GM18498 (cell line): ENCODE data around the gene RABGAP1L.
"Not testable (repeated sequence)": the region's sequence is repeated elsewhere in the genome, so short reads cannot be mapped to it uniquely, and the experiment has no call there.

Experiments
- ATAC-seq: cut with Tn5 transposase; IDR thresholded peaks from one replicate; pipeline ENCODE4 v1.9.1; 2021; ENCODE audit warnings: mild to moderate bottlenecking, moderate library complexity; ENCODE audit not compliant: unreplicated experiment

Gene RABGAP1L

DNA sequence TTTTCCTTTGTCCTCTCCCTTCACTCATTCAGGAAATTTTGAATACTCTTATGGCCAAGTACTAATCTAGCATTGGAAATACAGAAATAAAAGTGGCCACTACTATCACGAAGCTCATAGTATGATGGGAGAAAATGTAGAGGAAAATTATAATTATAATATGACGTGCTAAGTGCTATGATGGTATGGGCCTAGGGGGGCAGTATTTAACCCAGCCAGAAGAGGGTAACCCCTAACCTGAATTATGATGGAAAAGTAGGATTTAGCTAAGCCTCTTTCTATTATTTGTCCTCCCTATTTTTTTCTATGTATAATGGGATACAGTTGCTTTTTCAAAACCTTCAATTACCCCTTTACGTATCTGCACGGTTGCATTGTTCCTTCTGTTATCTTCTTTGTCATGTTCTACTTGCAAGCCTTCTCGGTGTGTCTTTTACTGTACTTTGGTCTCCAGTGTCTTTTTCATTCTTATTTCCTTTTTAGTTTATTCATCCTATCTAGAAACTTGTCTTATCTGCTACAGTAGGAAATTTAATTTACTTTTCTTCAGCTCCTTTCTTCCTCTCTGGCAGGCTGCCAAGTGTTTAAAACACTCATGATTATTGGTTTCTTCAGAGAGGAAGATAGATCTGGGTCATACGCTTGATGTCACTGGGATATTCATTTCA is 199.6 kb downstream of the RABGAP1L start:
- ATAC-seq, result no peak

DNA sequence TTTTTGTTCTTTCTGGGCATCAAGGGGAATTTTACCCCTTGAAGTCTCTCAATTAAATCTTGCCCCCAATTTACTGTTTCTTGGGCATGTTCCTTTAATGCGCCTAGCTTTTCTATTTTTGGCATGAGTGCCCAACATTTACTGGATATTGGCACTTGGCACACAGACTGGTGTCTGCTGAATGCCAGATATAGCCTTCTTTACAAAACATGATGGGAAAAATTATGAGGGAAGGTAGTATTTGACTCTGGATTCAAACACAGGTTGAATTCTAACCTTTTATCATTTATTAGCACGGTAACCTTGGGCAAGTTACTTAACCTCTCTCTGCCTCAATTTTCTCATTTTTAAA is 200.1 kb downstream of the RABGAP1L start:
- no peak for ATAC-seq

DNA sequence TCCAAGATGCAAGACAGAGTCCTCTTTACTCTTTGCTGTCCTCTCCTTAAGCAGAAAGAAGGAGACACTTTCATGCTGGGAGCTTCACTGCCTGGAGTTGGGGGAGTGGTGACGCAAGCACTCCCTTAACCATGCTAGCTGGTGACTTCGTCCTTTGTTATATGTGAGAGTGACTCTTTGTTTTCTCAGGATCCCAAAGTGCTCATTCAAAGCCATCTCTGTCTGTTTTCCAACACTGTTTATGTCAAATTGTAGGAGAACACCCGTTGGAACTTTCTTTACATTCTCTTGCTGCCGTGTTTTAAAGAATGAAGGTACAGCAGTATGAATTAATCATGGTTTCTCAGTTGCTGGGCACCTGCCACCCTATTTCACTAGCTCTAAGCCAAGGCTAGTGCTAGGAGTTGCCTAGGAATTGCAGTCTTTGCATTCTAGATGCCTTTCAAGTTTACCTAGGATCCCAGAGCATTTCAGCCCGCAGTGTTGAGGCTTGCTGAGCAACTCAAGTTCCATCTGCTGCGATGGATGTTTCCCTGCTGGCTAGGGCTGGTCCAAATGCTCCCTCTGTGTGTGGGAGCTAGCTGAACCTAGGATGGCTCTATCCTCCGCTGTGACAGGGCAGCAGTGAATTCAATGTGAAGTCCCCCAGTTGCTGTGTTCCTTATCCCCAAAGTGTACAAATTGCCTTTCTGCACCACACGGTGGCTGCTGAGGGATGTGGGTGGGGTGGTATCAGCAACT is 205.8 kb downstream of the RABGAP1L start:
- no peak for ATAC-seq

DNA sequence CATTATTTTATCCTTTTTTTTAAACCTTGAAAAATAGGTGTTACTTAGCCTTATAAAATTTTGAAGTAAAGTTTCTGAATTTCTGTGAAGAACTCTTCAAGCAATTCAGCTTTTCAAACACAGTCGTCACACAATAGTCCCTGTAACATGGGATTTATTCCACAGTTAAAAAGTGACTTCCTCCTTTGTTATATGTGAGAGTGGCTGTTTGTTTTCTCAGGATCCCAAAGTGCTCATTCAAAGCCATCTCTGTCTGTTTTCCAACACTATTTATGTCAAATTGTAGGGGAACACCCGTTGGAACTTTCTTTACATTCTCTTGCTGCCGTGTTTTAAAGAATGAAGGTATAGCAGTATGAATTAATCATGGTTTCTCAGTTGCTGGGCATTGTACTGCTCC is 207.6 kb downstream of the RABGAP1L start:
- ATAC-seq, result no peak

DNA sequence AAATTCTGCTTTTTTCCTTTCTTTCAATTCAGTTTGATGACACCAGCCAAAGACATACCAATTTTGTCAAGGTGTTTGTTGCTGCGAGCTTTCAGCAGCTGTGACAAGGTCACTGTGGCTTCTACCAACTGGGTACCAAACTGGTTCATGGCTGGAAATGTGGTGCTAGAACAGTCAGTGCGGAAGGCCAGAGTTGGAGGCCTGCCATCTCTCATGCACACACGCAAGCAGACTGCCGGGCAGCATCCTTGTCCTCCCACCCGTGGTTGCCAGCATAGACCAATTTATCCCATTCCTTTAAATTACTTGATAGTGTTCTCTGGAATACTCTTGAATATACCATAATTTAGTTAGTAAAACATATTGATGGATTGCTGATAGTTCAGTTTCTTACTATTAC is 208.6 kb downstream of the RABGAP1L start:
- no peak for ATAC-seq

DNA sequence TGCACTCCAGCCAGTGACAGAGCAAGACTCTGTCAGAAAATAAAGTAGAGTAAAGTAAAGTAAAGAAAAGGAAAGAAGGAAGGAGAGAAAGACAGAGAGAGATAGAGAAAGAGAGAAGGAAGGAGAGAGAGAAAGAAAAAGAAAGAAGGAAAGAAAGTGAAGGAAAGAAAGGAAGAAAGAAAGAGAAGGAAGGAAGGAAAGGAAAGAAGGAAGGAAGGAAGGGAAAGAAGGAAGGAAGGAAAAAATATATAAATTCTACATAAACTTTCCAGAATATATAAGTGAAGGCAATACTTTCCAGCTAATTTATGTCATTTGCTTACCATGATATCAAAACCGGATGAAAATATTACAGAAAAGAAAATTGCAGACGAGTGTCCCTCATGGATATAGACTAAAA is 216.7 kb downstream of the RABGAP1L start:
- ATAC-seq, result no peak

DNA sequence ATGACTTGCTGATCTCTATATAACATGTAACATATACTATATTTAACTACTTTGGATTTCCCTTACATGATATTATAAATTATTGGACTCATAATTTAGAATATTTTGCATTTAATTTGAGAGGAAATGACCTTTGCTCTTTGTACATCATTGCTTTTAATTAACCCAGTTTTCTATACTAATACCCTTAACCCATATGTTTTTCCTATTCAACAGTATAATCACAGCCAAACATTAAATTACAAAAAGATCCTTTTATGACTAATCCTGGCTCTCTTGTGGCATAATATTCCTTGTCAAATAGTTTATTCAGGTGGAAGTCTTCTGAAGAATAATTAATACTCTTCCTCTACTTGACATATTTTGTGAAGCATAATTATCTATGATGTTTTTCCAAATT is 232.4 kb downstream of the RABGAP1L start:
- ATAC-seq, result no peak

DNA sequence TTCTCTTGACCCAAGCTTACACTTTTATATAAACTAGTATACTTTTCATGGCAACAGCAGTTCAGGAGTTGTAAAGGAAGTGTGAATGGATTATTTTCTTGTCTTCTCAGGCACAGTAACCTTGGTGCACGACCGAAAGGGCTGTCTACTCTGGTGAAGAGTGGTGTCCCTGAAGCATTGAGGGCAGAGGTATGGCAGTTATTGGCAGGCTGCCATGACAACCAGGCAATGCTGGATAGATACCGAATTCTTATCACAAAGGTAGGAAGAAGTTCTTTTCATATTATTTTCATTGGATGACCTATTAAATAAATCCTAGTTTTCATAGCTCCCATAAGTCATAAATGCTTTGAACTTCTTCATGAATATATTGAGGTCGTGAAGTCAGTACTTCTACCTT is 234.6 kb downstream of the RABGAP1L start:
- no peak for ATAC-seq

DNA sequence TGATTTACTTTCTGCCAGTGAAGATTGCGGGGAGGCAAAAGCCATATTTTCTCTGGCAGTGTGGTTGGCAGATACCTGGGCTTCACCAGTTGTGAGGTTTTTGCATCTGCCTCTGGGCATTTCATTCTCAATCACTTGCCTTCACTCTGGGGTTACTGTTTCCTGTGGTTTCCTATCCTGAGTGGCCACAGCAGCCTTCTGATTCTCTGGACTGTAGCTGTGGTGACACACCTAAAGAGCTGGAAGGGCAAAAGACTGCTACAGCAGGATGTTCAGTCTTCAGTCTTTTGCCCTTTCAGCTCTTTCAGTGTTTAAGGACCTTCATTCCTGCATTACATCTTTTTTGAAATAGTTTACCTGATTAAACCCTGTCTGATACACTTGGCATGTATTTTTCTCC is 237.9 kb downstream of the RABGAP1L start:
- no peak for ATAC-seq

DNA sequence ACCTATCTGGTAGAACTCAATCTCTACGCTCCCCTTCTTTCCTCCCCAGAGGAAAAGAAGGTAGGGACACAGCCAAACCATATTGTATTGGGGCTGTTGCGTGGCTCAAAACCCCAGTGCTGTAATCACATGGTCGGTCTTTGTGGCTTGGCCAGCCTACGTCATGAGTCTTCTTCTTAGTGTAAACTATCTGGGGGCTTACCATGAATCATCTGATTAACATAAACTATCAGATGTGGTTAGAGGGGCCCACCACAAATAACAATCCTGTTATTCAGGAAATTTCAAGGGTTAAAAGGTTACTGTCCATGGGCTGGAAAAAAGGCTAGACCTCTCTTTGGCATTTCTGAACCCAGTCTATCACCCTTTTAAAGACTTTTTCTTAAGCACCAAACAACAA is 238.9 kb downstream of the RABGAP1L start:
- no peak for ATAC-seq

DNA sequence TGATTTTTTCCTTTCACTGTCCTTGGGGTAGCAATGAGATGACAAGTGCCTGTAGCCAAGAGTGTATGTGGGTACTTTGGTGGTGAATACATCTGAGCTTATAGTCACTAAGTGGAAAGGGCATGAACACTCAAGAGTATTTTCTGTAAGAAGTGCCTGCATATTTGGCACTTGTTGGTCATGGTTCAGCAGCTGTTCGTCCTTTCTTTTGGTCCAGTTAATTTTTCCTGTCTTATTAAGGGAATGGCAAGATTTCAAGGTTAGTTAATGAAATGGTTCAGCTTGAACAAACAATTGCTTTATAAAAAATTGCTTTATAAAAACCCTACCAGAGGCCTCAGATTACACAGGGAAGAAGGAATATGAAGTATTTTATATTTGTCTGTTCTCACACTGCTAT is 239.9 kb downstream of the RABGAP1L start:
- no peak for ATAC-seq

DNA sequence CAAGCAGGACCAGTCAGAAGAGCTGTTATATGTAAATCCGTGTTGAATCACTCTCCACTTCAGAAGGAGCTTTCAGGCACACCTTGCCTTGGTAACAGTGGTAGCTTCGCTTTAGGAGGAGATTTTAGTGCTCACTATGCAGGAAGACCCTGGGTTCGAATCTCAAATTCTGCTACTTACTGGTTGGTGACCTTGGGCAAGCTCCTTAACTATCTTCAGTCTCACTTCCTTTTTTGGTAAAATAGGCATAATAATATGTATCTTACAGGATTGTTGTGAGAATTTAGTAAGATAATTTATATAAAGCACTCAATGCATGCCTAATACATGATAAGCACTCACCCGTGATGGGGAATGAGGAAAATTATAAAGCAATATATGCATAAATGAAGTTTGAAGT is 241.8 kb downstream of the RABGAP1L start:
- ATAC-seq, result no peak

DNA sequence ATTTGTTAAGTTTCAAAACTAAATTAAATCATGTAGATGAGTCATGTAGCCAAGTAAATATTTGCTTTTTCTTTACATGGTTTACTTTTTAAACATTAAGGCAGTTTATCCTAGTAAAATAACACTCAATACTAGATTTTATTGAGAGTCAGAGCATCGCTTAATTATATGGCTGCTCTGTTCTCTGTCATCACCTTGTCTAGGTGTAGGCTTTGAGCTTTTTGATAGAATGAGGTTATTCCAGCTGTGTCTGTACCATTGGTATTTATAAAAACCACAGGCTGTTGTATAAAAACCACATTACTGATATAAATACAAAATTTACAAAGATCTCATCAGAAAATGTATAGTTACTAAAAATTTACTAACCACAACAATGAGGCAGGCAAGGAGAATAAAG is 245.9 kb downstream of the RABGAP1L start:
- ATAC-seq, result no peak

DNA sequence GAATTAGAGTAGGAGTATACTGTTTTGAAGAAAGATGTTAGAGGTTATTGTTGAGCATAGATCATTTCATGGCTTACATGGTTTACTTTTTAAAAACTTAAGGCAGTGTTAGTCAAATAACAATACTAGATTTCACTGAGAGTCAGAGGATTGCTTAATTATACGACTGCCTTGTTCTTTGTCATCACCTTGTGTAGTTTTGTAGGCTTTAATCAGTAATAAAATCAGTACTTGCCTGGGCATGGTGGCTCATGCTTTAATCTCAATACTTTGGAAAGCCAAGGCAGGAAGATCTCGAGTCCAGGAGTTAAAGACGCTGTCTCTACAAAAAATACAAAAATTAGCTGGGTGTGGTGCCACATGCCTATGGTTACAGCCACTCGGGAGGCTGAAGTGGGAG is 247.1 kb downstream of the RABGAP1L start:
- no peak for ATAC-seq

DNA sequence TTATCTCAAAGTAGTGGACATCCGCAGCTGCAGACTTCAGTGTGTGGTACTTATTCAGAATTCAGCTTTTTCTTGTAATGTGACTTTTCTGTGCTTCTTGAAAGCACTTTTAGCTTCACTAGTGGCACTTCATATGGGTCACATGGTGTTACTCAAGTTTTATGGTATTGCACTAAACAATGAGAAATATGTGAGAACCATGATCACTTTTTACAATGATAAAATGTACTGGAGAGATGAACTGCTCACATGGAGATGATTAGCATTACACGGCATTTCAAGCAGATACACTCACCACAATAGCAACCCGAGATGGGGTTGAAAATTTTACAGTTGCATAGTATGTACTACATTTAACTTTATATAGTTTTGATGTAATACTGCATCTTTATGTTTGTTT is 248.3 kb downstream of the RABGAP1L start:
- ATAC-seq, result no peak

DNA sequence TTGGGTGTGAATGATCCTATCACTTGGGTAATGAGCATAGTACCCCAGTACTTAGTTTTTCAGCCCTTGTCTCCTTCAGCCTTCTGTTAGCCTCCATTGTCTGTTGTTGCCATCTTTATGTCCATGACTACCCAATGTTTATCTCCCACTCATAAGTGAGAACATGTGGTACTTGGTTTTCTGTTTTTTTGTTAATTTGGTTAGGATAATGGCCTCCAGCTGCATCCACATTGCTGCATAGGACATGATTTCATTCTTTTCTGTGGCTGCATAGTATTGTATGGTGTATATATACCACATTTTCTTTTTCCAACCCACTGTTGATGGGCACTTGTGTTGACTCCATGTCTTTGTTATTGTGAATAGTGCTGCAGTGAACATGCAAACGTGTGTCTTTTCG is 248.8 kb downstream of the RABGAP1L start:
- no peak for ATAC-seq

DNA sequence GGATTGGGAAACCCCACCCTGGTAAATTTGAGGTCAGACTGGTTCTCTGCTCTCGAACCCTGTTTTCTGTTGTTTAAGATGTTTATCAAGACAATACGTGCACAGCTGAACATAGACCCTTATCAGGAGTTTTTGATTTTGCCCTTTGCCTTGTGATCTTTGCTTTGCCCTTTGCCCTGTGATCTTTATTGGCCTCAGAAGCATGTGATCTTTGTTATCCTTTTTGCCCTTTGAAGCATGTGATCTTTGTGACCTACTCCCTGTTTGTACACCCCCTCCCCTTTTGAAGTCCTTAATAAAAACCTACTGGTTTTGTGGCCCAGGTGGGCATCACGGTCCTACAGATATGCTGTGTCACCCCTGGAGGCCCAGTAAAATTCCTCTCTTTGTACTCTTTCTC is 250.5 kb downstream of the RABGAP1L start:
- not testable (repeated sequence) for ATAC-seq

DNA sequence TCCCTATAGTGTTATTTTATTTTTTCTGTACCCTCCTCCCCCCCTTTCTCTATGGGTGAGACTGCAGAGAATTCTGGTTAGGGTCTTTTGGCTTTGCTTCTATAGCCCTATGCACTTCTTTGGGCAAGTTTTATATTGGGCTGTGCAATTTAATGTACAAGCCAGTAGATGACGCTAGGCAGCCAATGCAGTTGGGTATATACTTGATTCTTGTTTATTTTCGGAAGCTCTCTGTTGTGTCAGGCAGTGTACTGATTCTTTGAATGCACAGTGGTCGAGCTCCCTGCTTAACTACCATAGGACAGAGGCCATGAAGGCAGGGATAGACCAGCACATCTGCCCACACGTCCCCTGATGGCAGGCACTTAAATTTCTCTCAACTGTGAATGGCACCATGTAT is 254.3 kb downstream of the RABGAP1L start:
- no peak for ATAC-seq

DNA sequence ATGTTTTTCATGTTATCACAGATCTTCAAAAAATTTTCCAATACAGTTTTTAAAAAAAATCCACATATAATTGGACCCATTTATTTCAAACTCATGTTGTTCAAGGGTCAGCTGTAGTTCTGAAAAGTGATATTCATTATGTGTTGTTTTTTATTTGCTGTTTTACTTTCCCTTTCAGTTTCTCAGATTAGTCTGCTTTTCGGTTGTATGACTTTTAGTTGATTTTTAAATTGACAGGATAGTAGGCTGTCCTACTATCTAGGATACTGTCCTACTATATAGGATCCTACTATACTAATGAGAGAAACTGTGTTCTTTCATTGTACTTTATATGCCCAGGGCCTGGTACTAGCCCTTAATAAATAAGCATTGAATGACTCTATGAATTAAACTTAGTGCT is 254.9 kb downstream of the RABGAP1L start:
- no peak for ATAC-seq

DNA sequence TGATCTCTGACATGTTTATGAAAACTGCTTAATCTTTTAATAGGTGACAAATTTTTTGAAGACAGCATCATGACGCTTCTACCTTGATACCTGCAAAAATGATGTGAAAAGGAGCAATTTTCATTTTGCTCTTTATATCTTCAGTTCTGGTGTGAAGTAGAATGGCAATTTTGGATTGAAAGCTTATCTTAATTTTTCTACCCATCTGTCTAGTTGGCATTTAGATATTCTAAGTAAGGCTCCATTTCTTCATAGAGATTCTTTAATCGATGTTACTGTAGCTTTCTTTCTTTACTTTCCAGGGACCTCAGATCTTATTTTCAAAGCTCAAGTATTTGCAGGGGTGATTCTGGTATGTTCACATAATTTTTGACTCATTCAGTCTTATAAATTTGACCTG is 256.2 kb downstream of the RABGAP1L start:
- ATAC-seq, result no peak

DNA sequence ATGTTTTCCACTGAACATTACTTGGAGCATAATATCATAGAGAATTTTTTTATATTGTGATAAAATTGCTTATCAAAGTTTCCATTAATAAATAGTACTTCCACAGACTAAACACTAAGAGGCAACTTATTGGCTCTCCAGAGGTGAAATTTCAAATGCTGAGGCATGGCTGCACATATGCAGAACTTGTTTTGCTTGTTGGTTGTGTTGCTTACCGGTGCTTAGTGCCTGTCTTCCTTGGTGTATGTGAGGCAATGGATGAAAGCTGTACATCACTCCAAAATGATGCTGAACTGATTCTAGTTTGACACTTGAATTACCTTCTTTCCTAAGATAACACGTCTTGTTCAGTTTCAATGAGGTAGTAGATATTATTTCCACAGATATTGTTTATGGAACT is 258.6 kb downstream of the RABGAP1L start:
- no peak for ATAC-seq

DNA sequence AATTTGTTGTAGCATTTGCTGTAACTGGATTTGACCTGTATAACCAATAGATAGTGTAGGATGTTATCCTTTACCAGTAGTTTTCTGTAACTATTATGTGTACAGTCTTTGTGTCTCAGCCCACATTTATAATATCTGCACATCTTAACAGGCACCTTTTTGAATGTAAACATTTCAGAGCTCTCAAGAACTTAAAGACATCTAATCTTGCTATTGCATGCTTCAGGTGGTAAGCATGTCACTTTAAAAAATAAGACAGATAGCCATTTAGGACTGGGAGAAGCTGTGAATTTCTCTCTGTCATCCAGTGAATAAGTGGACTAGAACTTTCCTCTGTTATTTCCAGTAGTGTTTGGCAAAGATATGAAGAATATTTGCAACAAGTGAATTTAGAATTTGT is 265.8 kb downstream of the RABGAP1L start:
- no peak for ATAC-seq

DNA sequence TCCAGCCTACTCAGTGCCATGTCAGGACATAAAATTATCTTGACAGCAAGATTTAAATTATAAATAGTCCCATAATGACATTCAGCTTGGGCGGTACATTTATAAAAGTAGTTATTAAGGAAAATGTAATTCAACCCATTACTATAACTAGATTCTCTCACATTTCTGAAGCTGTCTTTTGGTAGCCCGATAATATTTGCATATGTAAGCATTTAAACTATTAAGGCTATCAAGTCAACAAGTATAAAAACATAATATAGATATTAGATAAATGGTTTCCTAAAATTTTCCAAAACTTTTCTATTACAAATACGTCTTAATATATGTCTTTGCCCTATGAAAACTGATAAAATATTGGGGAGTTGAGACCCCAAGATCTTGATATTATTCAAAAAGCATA is 266.8 kb downstream of the RABGAP1L start:
- no peak for ATAC-seq
